GM12878 (cell line): ENCODE data around the gene CYSTM1. TPM values are rescaled to one million over a fixed set of nuclear protein-coding genes. Genes with fewer than 3 reads are reported as not detected.
A peak's percentile ranks its signal among the peaks of the same experiment; 100 is the strongest.

Source experiments
- BCLAF1 ChIP-seq: fragments of 450-650 bp; IDR thresholded peaks from 2 replicates; pipeline ENCODE4 v1.6.1; 2017; ENCODE audit warnings: antibody characterized with exemption, mild to moderate bottlenecking, moderate library complexity
- E4F1 ChIP-seq: fragments of 450-650 bp; IDR thresholded peaks from 2 replicates; pipeline ENCODE4 v1.6.1; 2018; ENCODE audit warnings: borderline replicate concordance, mild to moderate bottlenecking; ENCODE audit not compliant: partially characterized antibody
- ELK1 ChIP-seq: IDR thresholded peaks from 2 replicates; pipeline ENCODE4 v1.6.1; 2012; ENCODE audit warnings: low read depth, low read length, improper control_type of control experiment
- FOXM1 ChIP-seq: IDR thresholded peaks from 2 replicates; pipeline ENCODE4 v1.6.1; 2012; ENCODE audit warnings: low read depth, mild to moderate bottlenecking, inconsistent platforms, low read length, moderate library complexity
- MLLT1 ChIP-seq: fragments of 450-650 bp; IDR thresholded peaks from 2 replicates; pipeline ENCODE4 v1.6.1; 2016; ENCODE audit warnings: mild to moderate bottlenecking
- NKRF ChIP-seq: fragments of 450-650 bp; conservative IDR thresholded peaks from 2 replicates; pipeline ENCODE4 v1.6.1; 2017; ENCODE audit warnings: mild to moderate bottlenecking, moderate library complexity
- POLR2A ChIP-seq: IDR thresholded peaks from 2 replicates; pipeline ENCODE4 v1.6.1; 2011; ENCODE audit warnings: low read depth, mild to moderate bottlenecking, low read length
- TBL1XR1 ChIP-seq: IDR thresholded peaks from 2 replicates; pipeline ENCODE4 v1.6.1; 2012; ENCODE audit warnings: low read depth, low read length, improper control_type of control experiment
- USF2 ChIP-seq: IDR thresholded peaks from 2 replicates; pipeline ENCODE4 v1.6.1; 2011; ENCODE audit warnings: low read depth, low read length, improper control_type of control experiment, borderline replicate concordance
- ZBTB40 ChIP-seq: fragments of 450-650 bp; IDR thresholded peaks from 2 replicates; pipeline ENCODE4 v1.6.1; 2016; ENCODE audit warnings: mild to moderate bottlenecking, moderate library complexity, borderline replicate concordance
- polyA plus RNA-seq, 11 experiments: library from polyadenylated mRNA; depleted of rRNA in 4 of 11; unstranded in 6 of 11; stranded (reverse) in 5 of 11; fragments of >200 nt; fragmentation: Nextera tagmentation in 4 of 11; fragmentation: Illumina TruSeq in 1 of 11; extraction: Ambion mirVana in 4 of 11; extraction: Trizol in 1 of 11; gene quantifications; 1 replicate in 1 of 11; 2 replicates in 10 of 11; pipeline versions ENCODE4 v1.2.1 to v1.2.3, GENCODE V29; 2011 to 2016; ENCODE audit warnings: inconsistent platforms in 2 of 11, missing spikeins in 2 of 11, low read depth in 1 of 11
- total RNA-seq, 4 experiments: library from RNA; depleted of rRNA in 3 of 4; stranded (reverse); fragments of >200 nt in 3 of 4; fragmentation: Illumina TruSeq in 1 of 4; extraction: Trizol in 1 of 4; gene quantifications; 2 replicates each; pipeline versions ENCODE4 v1.2.1 to v1.2.3, GENCODE V29; 2013 to 2021

Gene CYSTM1
- total and polyA plus RNA-seq, 10 of the 15 experiments (the other 5 are each of a cell fraction or from before 2014, with no cell fraction given), result 52.7 to 261 (median 98.7) TPM

- TF ChIP-seq BCLAF1 (no peak), ZBTB40 (peak; percentile 42; the same call in 1 of the 2 replicates), TBL1XR1 (0 out of 2 replicates have a peak, but pooled peaks have one; percentile 34), USF2 (peak; percentile 42), E4F1 (peak; percentile 22), POLR2A (peak; percentile 94), NKRF (no peak), ELK1 (peak; percentile 80), FOXM1 (no peak), MLLT1 (peak; percentile 89)
Measured at GRCh38 chr5:140174465-140175366, at the start of gene CYSTM1 (continued).
